Fibroblast of lung (primary cell): ENCODE measurements around the gene MORN1.

ENCODE experiments used
- EZH2 ChIP-seq: IDR thresholded peaks from 2 replicates; pipeline ENCODE4 v1.5.1; 2012; ENCODE audit warnings: low read length, control low read depth, mild to moderate bottlenecking; ENCODE audit errors: missing control alignments
- TF ChIP-seq, protein P1 (sequence below), 2 donors: IDR thresholded peaks in 1 of 2; conservative IDR thresholded peaks in 1 of 2; 1 replicate in 1 of 2; 2 replicates in 1 of 2; pipeline ENCODE4 v1.5.1; 2011 to 2012; ENCODE audit warnings: low read length in 2 of 2, control low read depth in 1 of 2, inconsistent platforms in 1 of 2, low read depth in 1 of 2, mild to moderate bottlenecking in 1 of 2

DNA sequence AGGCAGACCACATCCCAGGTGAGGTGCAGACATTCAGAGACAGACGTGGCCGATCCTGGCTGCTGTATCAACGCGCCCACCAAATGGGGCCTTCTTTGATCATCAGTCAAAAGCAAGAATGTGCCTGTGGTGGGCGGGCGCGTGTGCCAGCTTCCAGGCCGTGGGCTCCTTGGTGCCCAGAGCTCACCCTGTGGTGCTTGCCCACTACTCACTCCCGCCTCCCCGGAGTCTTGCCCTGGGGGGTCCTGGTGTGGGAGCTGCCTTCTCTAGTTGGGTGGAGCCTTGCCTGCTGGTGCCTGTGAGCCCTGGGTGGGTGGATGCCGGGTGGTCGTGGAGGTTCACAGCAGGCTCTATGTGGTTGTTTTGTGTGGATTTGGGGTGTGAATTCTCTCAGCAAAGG lies 92.7 kb downstream of the MORN1 start:
- TF ChIP-seq, protein P1, sequence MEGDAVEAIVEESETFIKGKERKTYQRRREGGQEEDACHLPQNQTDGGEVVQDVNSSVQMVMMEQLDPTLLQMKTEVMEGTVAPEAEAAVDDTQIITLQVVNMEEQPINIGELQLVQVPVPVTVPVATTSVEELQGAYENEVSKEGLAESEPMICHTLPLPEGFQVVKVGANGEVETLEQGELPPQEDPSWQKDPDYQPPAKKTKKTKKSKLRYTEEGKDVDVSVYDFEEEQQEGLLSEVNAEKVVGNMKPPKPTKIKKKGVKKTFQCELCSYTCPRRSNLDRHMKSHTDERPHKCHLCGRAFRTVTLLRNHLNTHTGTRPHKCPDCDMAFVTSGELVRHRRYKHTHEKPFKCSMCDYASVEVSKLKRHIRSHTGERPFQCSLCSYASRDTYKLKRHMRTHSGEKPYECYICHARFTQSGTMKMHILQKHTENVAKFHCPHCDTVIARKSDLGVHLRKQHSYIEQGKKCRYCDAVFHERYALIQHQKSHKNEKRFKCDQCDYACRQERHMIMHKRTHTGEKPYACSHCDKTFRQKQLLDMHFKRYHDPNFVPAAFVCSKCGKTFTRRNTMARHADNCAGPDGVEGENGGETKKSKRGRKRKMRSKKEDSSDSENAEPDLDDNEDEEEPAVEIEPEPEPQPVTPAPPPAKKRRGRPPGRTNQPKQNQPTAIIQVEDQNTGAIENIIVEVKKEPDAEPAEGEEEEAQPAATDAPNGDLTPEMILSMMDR (conservative IDR thresholded peaks at IDR 0.05 in 1 of 2, IDR thresholded peaks at IDR 0.05 in 1 of 2; ENCODE audit: low read depth in 1 of 2, low read length in 2 of 2) = no peak
- no peak for TF ChIP-seq EZH2
